Glomerular endothelial cell (primary cell): ENCODE results near the gene R3HDM2. TPM values are rescaled to one million over a fixed set of nuclear protein-coding genes. Genes with fewer than 3 reads are reported as not detected.

Experiments used
- DNase-seq: peaks from one replicate; pipeline ENCODE4 v3.0.0-alpha.2; 2011; ENCODE audit warnings: low read depth, low spot score; ENCODE audit errors: extremely low read depth
- total RNA-seq: library from RNA; depleted of rRNA; stranded (reverse); fragments of >200 nt; gene quantifications from 2 replicates; pipeline ENCODE4 v1.2.3, GENCODE V29; 2015

Gene R3HDM2
- total RNA-seq, 1 donor from 2014 or later: 18.6 TPM

GRCh38 chr12:57467212-57467874 is 36.5 kb upstream of the R3HDM2 start:
- DNase-seq: no peak

DNA sequence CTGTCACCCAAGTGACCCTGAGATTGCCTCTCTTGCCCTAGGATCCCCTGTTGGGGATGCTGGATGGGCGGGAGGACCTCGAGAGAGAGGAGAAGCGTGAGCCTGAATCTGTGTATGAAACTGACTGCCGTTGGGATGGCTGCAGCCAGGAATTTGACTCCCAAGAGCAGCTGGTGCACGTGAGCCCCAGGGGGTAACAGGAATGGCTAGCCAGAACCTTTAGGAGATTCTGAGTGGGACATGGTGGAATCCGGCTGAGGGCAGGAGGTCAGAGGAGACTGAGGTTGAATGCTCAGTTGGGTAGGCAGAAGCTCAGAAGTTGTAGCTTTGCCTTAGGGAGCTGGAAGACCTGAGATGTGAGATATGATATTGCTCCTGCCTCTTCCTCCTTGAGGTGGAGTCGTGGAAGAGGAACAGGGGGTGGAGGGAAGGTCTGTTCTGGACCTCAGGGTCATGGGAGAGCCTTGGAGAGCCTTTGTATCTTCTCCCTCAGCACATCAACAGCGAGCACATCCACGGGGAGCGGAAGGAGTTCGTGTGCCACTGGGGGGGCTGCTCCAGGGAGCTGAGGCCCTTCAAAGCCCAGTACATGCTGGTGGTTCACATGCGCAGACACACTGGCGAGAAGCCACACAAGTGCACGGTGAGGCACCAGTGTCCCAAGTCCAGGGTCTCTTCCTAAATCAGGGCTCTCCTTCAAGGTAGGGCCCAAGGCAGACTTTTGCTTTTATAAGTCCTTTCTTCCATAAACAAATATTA is 35.1 kb upstream of the R3HDM2 start:
- no peak for DNase-seq

DNA sequence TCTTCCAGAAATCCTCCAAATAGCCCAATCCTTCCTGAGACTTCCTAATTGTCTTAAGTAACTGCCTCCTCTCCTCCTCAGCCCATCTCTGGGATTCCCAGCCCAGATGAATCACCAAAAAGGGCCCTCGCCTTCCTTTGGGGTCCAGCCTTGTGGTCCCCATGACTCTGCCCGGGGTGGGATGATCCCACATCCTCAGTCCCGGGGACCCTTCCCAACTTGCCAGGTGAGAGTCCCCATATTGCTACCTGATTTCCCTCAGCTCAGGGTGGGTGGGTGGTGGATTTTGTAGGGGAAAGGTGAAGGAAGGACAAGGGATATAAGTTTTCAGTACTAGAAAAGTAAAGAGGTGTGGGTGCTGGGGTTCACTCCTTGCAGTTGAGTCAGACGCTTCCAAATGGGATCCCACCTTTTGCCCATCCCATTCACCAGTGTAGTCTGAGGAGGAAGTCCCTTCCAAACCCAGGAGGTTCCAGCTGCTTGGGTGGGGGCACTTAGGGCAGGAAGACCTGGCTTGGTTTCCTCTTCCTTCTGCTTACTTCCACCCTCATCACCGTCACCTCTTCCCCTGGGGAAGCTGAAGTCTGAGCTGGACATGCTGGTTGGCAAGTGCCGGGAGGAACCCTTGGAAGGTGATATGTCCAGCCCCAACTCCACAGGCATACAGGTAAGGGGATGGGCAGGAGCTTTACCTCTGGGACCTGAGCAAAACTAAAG is 34.3 kb upstream of the R3HDM2 start:
- DNase-seq: no peak

DNA sequence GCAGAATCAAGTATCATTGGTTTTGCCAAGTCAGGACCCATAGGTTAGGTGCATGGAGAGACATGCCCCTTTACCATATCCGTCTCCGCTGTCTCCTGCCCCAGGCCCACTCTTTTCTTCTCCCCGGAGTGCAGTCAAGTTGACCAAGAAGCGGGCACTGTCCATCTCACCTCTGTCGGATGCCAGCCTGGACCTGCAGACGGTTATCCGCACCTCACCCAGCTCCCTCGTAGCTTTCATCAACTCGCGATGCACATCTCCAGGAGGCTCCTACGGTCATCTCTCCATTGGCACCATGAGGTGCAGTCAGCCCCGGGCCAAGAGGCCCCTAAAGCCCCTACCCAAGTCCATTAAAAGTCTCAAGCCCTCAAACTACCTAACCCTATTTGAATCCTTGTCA is 33.7 kb upstream of the R3HDM2 start:
- no peak for DNase-seq

GRCh38 chr12:57462912-57463253 is 32.0 kb upstream of the R3HDM2 start:
- DNase-seq: no peak

GRCh38 chr12:57462251-57462911 is 31.5 kb upstream of the R3HDM2 start:
- peak; percentile 77 for DNase-seq

- no peak for DNase-seq
Observed at GRCh38 chr12:57461917-57462250, 31.0 kb upstream of the R3HDM2 start.

DNA sequence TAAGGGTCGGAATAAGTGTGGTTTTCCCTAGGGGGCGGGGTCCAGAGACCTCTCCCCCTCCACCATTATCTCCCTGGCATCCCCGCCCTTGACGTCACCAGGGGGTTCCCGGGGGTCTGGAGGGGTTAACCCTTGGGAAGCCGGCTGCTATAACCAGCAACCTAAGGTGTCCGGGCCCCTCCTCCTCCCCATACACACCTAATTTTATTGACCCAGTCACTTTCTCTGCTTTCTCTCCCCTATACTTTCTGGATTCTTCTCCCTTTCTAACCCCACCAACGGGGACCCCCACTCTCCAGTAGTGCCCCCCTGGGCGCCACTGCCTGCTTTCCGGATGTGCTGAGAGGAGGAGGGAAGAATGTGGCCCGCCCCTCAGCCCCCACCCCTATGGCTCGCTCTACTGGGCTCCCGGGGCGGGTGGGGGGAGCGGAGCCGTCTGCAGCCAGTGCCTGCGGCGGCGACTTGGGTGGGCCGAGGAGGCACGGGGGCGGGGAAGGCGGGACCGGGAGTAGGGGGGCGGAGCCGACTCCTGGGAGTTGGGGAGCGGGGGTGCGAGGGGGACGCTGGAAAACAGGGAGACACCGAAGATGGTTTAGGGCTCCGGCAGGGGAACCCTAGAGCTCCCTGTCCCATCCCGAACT is 30.6 kb upstream of the R3HDM2 start:
- DNase-seq: no peak

DNA sequence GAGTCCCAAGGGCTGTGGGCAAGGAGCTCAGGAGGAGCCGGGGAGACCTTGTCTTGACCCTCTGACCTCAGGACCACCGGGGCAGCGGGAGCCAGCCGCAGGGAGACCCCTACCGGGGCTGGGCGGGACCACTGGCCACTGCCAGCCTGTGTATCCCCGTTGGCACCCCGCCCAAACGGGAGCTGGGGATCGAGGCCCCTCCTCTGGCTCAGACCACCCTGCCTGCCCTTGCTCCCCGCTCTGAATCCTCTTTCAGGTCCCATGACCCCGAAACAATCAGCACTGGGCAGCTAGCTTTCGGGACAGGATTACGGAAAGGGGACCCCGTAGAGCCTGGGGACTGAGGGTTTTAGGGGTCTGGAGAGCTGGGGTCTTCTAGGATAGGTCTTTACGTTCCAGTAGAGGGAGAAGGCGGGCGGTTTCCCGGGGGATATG is 30.0 kb upstream of the R3HDM2 start:
- no peak for DNase-seq

DNA sequence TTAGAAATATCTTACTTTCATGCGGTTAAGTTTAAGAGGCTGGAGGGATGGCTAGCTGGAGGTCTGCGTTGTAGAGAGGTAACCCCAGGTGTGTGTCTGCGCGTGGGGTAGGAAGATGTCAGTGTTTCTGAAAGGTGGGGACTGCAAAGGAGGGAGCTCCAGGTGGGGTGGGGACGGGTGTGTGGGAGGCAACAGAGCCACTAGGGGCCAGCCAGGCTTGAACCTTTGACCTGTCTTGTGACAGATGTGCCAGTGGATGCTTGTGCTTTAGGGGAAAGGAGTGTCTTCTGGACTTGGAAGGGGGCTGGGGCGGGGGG is 29.6 kb upstream of the R3HDM2 start:
- no peak for DNase-seq

DNA sequence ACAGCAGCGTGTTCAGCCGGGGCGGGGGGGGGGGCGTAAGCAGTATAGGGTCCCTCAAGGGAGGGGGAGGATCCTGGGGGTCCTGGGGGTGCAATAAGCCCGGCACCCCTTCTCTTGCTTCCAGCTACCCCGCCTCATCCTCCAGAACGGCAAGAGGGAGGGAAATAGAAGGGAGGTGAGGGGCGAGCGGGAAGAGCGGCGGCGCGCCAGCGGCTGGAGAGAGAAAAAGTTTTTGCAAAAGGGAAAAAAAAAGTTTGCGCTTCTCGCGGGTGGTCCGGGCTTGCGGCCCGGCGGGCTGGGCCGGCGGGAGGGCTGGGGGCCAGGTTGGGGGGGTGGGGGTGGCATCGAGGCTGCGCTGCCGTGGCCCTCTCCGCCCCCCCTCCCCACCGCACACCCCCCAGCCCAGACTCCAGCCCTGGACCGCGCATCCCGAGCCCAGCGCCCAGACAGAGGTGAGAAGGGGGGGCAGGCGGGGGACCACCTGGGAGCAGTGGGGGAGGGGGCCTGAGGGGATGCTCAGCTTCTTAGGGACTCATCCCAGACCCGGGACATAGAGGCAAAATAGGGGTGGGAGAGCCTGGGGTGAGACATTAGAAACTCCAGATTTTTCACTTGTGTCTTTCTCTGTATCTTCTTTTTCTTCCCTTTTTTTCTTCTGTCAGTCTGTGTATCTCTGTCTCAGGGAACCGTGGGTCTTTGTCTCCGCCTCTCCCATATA is 29.1 kb upstream of the R3HDM2 start, which contains the start of gene GLI1:
GLI1 (plus strand) TSS at position 36 of the 718 bp plus-strand sequence. CDS start 3,907 bp downstream, outside the sequence.
- DNase-seq: no peak

- DNase-seq: peak; percentile 86
Observed at GRCh38 chr12:57459055-57459749, 28.4 kb upstream of the R3HDM2 start.

DNA sequence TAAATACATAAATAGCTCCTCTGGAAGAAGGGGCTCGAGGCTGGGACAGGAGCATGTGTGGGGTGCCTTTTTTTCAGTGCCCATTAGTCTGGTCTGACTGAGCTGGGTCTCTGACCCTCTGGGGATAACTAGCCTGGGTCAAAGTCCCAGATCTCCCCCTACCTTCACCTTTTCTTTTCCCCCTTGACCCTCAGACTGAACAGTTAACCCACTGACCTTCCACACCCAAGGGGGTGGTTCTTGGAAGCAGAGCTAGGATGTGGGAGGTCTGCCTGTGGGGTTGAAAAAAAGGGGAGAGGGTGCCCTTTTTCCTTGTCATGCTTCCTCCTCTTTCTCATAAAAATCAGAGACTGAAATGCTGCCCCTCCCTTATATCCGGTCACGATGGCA is 27.8 kb upstream of the R3HDM2 start:
- DNase-seq: no peak

- DNase-seq: no peak
Observed at GRCh38 chr12:57456737-57457490, 26.1 kb upstream of the R3HDM2 start.

DNA sequence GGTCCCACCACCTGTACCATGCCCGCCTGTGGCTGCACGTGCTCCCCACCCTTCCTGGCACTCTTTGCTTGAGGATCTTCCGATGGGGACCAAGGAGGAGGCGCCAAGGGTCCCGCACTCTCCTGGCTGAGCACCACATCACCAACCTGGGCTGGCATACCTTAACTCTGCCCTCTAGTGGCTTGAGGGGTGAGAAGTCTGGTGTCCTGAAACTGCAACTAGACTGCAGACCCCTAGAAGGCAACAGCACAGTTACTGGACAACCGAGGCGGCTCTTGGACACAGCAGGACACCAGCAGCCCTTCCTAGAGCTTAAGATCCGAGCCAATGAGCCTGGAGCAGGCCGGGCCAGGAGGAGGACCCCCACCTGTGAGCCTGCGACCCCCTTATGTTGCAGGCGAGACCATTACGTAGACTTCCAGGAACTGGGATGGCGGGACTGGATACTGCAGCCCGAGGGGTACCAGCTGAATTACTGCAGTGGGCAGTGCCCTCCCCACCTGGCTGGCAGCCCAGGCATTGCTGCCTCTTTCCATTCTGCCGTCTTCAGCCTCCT is 25.4 kb upstream of the R3HDM2 start:
- no peak for DNase-seq

DNA sequence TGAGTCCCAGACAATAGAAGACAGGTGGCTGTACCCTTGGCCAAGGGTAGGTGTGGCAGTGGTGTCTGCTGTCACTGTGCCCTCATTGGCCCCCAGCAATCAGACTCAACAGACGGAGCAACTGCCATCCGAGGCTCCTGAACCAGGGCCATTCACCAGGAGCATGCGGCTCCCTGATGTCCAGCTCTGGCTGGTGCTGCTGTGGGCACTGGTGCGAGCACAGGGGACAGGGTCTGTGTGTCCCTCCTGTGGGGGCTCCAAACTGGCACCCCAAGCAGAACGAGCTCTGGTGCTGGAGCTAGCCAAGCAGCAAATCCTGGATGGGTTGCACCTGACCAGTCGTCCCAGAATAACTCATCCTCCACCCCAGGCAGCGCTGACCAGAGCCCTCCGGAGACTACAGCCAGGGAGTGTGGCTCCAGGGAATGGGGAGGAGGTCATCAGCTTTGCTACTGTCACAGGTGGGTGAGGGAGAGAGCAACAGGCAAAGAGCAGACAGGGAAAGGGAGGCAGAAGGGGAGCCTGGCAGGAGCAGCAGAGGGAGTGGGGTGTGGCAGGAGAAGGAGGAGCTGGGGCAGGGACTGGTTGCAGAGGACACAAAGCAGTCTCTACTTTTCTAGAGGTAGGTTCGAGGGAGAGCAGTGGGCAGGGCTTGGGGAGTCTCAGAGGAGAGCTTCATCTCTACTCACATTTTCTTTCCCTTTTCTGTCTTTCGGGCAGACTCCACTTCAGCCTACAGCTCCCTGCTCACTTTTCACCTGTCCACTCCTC is 24.7 kb upstream of the R3HDM2 start:
- no peak for DNase-seq

GRCh38 chr12:57454566-57455373 is 23.9 kb upstream of the R3HDM2 start, which contains the start of gene INHBE:
INHBE (plus strand) TSS chr12:57455307; CDS start chr12:57455537, 230 bp downstream.
- DNase-seq: no peak
